Medulla oblongata (tissue), 1 donor: Measurements from ENCODE around the gene ELOF1.
"Not testable (repeated sequence)": the region's sequence is repeated elsewhere in the genome, so short reads cannot be mapped to it uniquely, and the experiment has no call there.

ENCODE experiments used
- DNase-seq: peaks from one replicate; pipeline ENCODE4 v3.0.0-alpha.2; 2015; ENCODE audit errors: extremely low spot score

ELOF1 gene

GRCh38 chr19:11570039-11570462 is 11.0 kb upstream of the ELOF1 start:
- no peak for DNase-seq

GRCh38 chr19:11566164-11566563 is 7.1 kb upstream of the ELOF1 start:
- no peak for DNase-seq

GRCh38 chr19:11565649-11565980 is 6.6 kb upstream of the ELOF1 start:
- DNase-seq, result not testable (repeated sequence)

- DNase-seq, result not testable (repeated sequence)
Observed at GRCh38 chr19:11564082-11564807, 5.2 kb upstream of the ELOF1 start.

GRCh38 chr19:11563532-11563931 is 4.5 kb upstream of the ELOF1 start:
- no peak for DNase-seq

- DNase-seq, result peak; percentile 86
Observed at GRCh38 chr19:11560404-11561051, 1.5 kb upstream of the ELOF1 start.

- DNase-seq, result no peak
Observed at GRCh38 chr19:11556634-11557420, 2.2 kb downstream of the ELOF1 start.

GRCh38 chr19:11555246-11555645 is 3.8 kb downstream of the ELOF1 start:
- peak; percentile 67 for DNase-seq

- no peak for DNase-seq
Observed at GRCh38 chr19:11554160-11554559, 4.9 kb downstream of the ELOF1 start.

GRCh38 chr19:11552666-11553372 is 6.2 kb downstream of the ELOF1 start:
- no peak for DNase-seq

- no peak for DNase-seq
Observed at GRCh38 chr19:11551603-11552235, 7.3 kb downstream of the ELOF1 start.

- DNase-seq, result no peak
Observed at GRCh38 chr19:11550265-11550664, 8.8 kb downstream of the ELOF1 start.

- no peak for DNase-seq
Observed at GRCh38 chr19:11549386-11549953, 9.6 kb downstream of the ELOF1 start.

- DNase-seq, result no peak
Observed at GRCh38 chr19:11547929-11548700, 10.9 kb downstream of the ELOF1 start.

- no peak for DNase-seq
Observed at GRCh38 chr19:11541238-11541637, 17.8 kb downstream of the ELOF1 start.

- DNase-seq, result no peak
Observed at GRCh38 chr19:11540645-11541044, 18.4 kb downstream of the ELOF1 start.

GRCh38 chr19:11539495-11540365 is 19.3 kb downstream of the ELOF1 start:
- no peak for DNase-seq

GRCh38 chr19:11538232-11539036 is 20.6 kb downstream of the ELOF1 start, which contains the start of gene CNN1:
Gene CNN1 (plus strand): TSS chr19:11538851. CDS start chr19:11538928, 77 bp downstream.
- no peak for DNase-seq
